Caco-2 (cell line): ENCODE results near the gene DHRS13. TPM values are rescaled to one million over a fixed set of nuclear protein-coding genes. Genes with fewer than 3 reads are reported as not detected.

ENCODE experiments used
- BruUV-seq: library from RNA; stranded (reverse); fragments of 400-500 nt; replicated peaks from 2 replicates; lab custom pipeline; 2021; lab: Mats Ljungman, UMichigan
- CTCF ChIA-PET: fragments of 300-600 bp; sonication (Branson Sonifier 250); formaldehyde crosslinking; loops from one replicate; lab custom pipeline; 2022; ENCODE audit warnings: antibody characterized with exemption; lab: Charles Lee
- POLR2A ChIA-PET: fragments of 300-600 bp; sonication (Branson Sonifier 250); formaldehyde crosslinking; loops from one replicate; lab custom pipeline; 2022; ENCODE audit warnings: antibody characterized with exemption; lab: Charles Lee
- DNase-seq, 2 experiments: peaks; one replicate each; pipeline versions ENCODE4 v3.0.0 to v3.0.0-alpha.2; 2020 to 2022
- H3K27me3 ChIP-seq: replicated peaks from 2 replicates; pipeline ENCODE4 v1.6.0; 2011; ENCODE audit warnings: low read length; ENCODE audit not compliant: control insufficient read depth, insufficient read depth
- H3K36me3 ChIP-seq: 2 replicates; pipeline ENCODE4 v1.5.1; 2011; ENCODE audit warnings: low read length; ENCODE audit not compliant: control insufficient read depth, insufficient read depth
- H3K4me1 ChIP-seq: fragments of 250-450 bp; sonication (Bioruptor Pico); 2 replicates; pipeline ENCODE4 v1.5.1; 2020; ENCODE audit warnings: mild to moderate bottlenecking
- H3K4me3 ChIP-seq: 2 replicates; pipeline ENCODE4 v1.5.1; 2011; ENCODE audit warnings: low read depth, mild to moderate bottlenecking, control low read depth, low read length
- H3K9me3 ChIP-seq: fragments of 250-450 bp; sonication (Bioruptor Pico); 2 replicates; pipeline ENCODE4 v1.5.1; 2020; ENCODE audit warnings: mild to moderate bottlenecking, moderate library complexity
- H3K27ac Mint-ChIP-seq: one replicate; pipeline ENCODE4 v1.8.0; 2022; ENCODE audit warnings: mixed read lengths; ENCODE audit not compliant: unreplicated experiment
- H3K27me3 Mint-ChIP-seq: one replicate; pipeline ENCODE4 v1.8.0; 2022; ENCODE audit warnings: mixed read lengths; ENCODE audit not compliant: insufficient read depth, unreplicated experiment
- H3K36me3 Mint-ChIP-seq: one replicate; pipeline ENCODE4 v1.8.0; 2022; ENCODE audit warnings: mild to moderate bottlenecking, mixed read lengths; ENCODE audit not compliant: insufficient read depth, unreplicated experiment
- H3K4me1 Mint-ChIP-seq: one replicate; pipeline ENCODE4 v1.8.0; 2022; ENCODE audit warnings: low read depth, mixed read lengths; ENCODE audit not compliant: unreplicated experiment
- H3K4me3 Mint-ChIP-seq: one replicate; pipeline ENCODE4 v1.8.0; 2022; ENCODE audit warnings: mild to moderate bottlenecking, moderate library complexity, mixed read lengths; ENCODE audit not compliant: unreplicated experiment
- H3K9me3 Mint-ChIP-seq: one replicate; pipeline ENCODE4 v1.8.0; 2022; ENCODE audit warnings: mixed read lengths; ENCODE audit not compliant: unreplicated experiment
- intact Hi-C: fragments of 100-400 bp; cut with micrococcal nuclease; formaldehyde crosslinking; loops from one replicate; pipeline ENCODE4 v1.10.0; 2022; ENCODE audit not compliant: unreplicated experiment
- total RNA-seq: library from RNA; stranded (reverse); gene quantifications from 2 replicates; pipeline ENCODE4 v1.2.3, GENCODE V29; 2022
- TF ChIP-seq, protein P1 (sequence below), 2 experiments: fragments of 200-600 bp in 1 of 2; IDR thresholded peaks; 1 replicate in 1 of 2; 2 replicates in 1 of 2; pipeline versions ENCODE4 v1.5.1 to v1.8.0; 2011 to 2022; ENCODE audit warnings: antibody characterized with exemption in 1 of 2, control low read depth in 1 of 2, inconsistent platforms in 1 of 2, low read depth in 1 of 2, low read length in 1 of 2, mild to moderate bottlenecking in 1 of 2, moderate library complexity in 1 of 2; ENCODE audit not compliant: insufficient read depth in 1 of 2, severe bottlenecking in 1 of 2, unreplicated experiment in 1 of 2

Gene DHRS13
- total RNA-seq, 1 experiment from 2014 or later, result 38.0 TPM

DNA sequence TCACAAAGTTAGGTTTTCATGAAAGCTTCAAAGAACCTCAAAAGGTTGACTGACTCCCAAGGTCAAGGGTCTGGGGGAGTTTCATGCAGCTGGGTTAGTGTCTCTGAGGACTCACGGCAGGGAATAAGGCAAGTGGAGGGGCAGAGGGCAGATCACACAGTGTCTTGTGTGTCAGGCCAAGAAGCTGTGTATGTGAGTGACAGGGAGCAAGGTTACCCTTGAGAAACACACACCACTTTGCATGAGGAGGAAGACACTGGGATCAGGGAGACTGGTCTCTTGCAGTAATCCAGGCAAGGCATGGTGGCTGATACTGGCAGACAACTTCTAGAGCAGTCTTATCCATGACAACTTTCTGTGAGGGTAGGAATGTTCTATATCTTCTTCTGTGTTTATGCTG lies 11.7 kb downstream of the DHRS13 start:
- Histone ChIP-seq H3K4me1 (peaks cover 6% of the 10 kb centered on the region), H3K4me3 (no peak overlapping the region), H3K9me3 (no peaks in the 10 kb centered on the region), H3K36me3 (peaks cover 1% of the 10 kb centered on the region; the same call in 1 of the 2 replicates), H3K27me3 (no peaks in the 10 kb centered on the region)
- no peaks in the 10 kb centered on the region for H3K27me3 Mint-ChIP-seq
- TF ChIP-seq, protein P1, sequence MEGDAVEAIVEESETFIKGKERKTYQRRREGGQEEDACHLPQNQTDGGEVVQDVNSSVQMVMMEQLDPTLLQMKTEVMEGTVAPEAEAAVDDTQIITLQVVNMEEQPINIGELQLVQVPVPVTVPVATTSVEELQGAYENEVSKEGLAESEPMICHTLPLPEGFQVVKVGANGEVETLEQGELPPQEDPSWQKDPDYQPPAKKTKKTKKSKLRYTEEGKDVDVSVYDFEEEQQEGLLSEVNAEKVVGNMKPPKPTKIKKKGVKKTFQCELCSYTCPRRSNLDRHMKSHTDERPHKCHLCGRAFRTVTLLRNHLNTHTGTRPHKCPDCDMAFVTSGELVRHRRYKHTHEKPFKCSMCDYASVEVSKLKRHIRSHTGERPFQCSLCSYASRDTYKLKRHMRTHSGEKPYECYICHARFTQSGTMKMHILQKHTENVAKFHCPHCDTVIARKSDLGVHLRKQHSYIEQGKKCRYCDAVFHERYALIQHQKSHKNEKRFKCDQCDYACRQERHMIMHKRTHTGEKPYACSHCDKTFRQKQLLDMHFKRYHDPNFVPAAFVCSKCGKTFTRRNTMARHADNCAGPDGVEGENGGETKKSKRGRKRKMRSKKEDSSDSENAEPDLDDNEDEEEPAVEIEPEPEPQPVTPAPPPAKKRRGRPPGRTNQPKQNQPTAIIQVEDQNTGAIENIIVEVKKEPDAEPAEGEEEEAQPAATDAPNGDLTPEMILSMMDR (IDR thresholded peaks at IDR 0.05; ENCODE audit: insufficient read depth in 1 of 2, low read depth in 1 of 2, low read length in 1 of 2, severe bottlenecking in 1 of 2, unreplicated experiment in 1 of 2), result no peak
- POLR2A ChIA-PET, result no interaction called here
- no peak for DNase-seq
- H3K36me3 Mint-ChIP-seq, result peaks cover 41% of the 10 kb centered on the region
- H3K9me3 Mint-ChIP-seq, result no peaks in the 10 kb centered on the region
- H3K27ac Mint-ChIP-seq, result peak overlapping the region; percentile 8
- intact Hi-C loops, result no loop called here
- CTCF ChIA-PET, result no interaction called here
- BruUV-seq, result no TSS peak
- peaks cover 10% of the 10 kb centered on the region for H3K4me1 Mint-ChIP-seq
- H3K4me3 Mint-ChIP-seq, result no peak overlapping the region

DNA sequence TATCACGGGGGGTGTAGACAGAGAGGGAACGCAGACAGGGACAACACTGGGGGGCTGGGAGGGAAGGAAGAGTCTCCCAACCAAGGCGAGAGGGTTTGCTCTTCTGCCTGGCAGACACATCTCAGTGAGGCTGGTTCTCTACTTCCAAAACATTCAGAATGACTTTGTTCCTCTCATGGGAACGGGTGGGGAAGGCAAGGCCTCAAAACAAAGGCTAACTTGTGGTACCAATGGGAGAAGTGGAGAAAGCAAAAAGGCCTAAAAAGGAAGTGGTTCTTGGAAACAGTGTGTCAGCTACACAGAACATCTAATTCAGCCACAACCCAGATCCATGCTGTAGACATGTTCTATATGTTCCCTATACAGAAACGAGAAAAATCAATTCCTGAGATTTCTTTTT lies 12.9 kb downstream of the DHRS13 start:
- Histone ChIP-seq H3K27me3 (no peaks in the 10 kb centered on the region), H3K36me3 (peaks cover 2% of the 10 kb centered on the region; the same call in 1 of the 2 replicates), H3K9me3 (no peaks in the 10 kb centered on the region), H3K4me1 (no peaks in the 10 kb centered on the region), H3K4me3 (no peak overlapping the region)
- Mint-ChIP-seq H3K27ac (no peak overlapping the region), H3K27me3 (no peaks in the 10 kb centered on the region), H3K4me1 (peaks cover 4% of the 10 kb centered on the region), H3K9me3 (no peaks in the 10 kb centered on the region), H3K4me3 (no peak overlapping the region), H3K36me3 (peaks cover 36% of the 10 kb centered on the region)
- DNase-seq, result no peak
- ChIA-PET CTCF (no interaction called here), POLR2A (no interaction called here)
- no TSS peak for BruUV-seq
- TF ChIP-seq, protein P1 (IDR thresholded peaks at IDR 0.05; ENCODE audit: insufficient read depth in 1 of 2, low read depth in 1 of 2, low read length in 1 of 2, severe bottlenecking in 1 of 2, unreplicated experiment in 1 of 2), result no peak
- intact Hi-C loops, result no loop called here

GRCh38 chr17:28888832-28889231 lies 14.0 kb downstream of the DHRS13 start:
- intact Hi-C loops, result no loop called here
- H3K4me1 Mint-ChIP-seq, result peaks cover 4% of the 10 kb centered on the region
- CTCF ChIA-PET, result interaction anchor here (0.6 kb wide), 2 partner anchors 35 to 225 kb away, joined by 3 to 11 read pairs; no protein-coding TSS in a partner anchor
- Histone ChIP-seq H3K4me3 (no peak overlapping the region), H3K27me3 (no peaks in the 10 kb centered on the region), H3K36me3 (peaks cover 3% of the 10 kb centered on the region; the same call in 1 of the 2 replicates), H3K9me3 (no peaks in the 10 kb centered on the region), H3K4me1 (no peaks in the 10 kb centered on the region)
- no peak overlapping the region for H3K27ac Mint-ChIP-seq
- no peak for DNase-seq
- POLR2A ChIA-PET, result interaction anchor here (0.6 kb wide), 1 partner anchor 49 kb away, joined by 4 read pairs; no protein-coding TSS in a partner anchor
- TF ChIP-seq, protein P1 (IDR thresholded peaks at IDR 0.05; ENCODE audit: insufficient read depth in 1 of 2, low read depth in 1 of 2, low read length in 1 of 2, severe bottlenecking in 1 of 2, unreplicated experiment in 1 of 2), result no peak
- no peaks in the 10 kb centered on the region for H3K27me3 Mint-ChIP-seq
- no peaks in the 10 kb centered on the region for H3K9me3 Mint-ChIP-seq
- H3K36me3 Mint-ChIP-seq, result peaks cover 36% of the 10 kb centered on the region
- H3K4me3 Mint-ChIP-seq, result no peak overlapping the region
- BruUV-seq, result no TSS peak
